CD4-positive, alpha-beta T cell (primary cell): ENCODE results near the gene GRIN2A. TPM values are rescaled to one million over a fixed set of nuclear protein-coding genes. Genes with fewer than 3 reads are reported as not detected.

ENCODE experiments used
- ATAC-seq: fragments of 200-7000 bp; cut with Tn5 transposase; one replicate; pipeline ENCODE4 v1.10.0; 2022; ENCODE audit warnings: mild to moderate bottlenecking; ENCODE audit not compliant: poor library complexity
- CTCF ChIA-PET: fragments of 350-600 bp; sonication (Branson Sonifier 250); formaldehyde crosslinking; loops from one replicate; lab custom pipeline; 2021; ENCODE audit warnings: antibody characterized with exemption, inconsistent platforms; lab: Charles Lee
- POLR2A ChIA-PET: fragments of 350-600 bp; sonication (Branson Sonifier 250); formaldehyde crosslinking; loops from one replicate; lab custom pipeline; 2021; ENCODE audit warnings: antibody characterized with exemption, inconsistent platforms; lab: Charles Lee
- DNase-seq, 14 experiments: peaks; one replicate each; pipeline ENCODE4 v3.0.0-alpha.2; 2013 to 2020; ENCODE audit warnings: mixed read lengths in 2 of 14
- H3K27ac ChIP-seq, 2 donors: one replicate each; pipeline versions ENCODE4 v1.5.1 to v1.7.0; 2013; ENCODE audit warnings: low read length in 2 of 2, low read depth in 1 of 2, mild to moderate bottlenecking in 1 of 2
- H3K27me3 ChIP-seq, 2 experiments: 1 replicate in 1 of 2; 2 replicates in 1 of 2; pipeline versions ENCODE4 v1.6.1 to v1.7.0; 2013; ENCODE audit warnings: low read length in 2 of 2, control low read depth in 1 of 2, mild to moderate bottlenecking in 1 of 2, moderate library complexity in 1 of 2; ENCODE audit not compliant: insufficient read depth in 2 of 2, control insufficient read depth in 1 of 2
- H3K36me3 ChIP-seq: one replicate; pipeline ENCODE4 v1.6.1; 2013; ENCODE audit warnings: low read length, control low read depth; ENCODE audit not compliant: insufficient read depth
- H3K4me1 ChIP-seq: one replicate; pipeline ENCODE4 v1.6.1; 2013; ENCODE audit warnings: low read length, control low read depth; ENCODE audit not compliant: insufficient read depth
- H3K4me3 ChIP-seq: one replicate; pipeline ENCODE4 v1.5.1; 2013; ENCODE audit warnings: mild to moderate bottlenecking, low read length, moderate library complexity
- H3K9me3 ChIP-seq, 2 experiments: 1 replicate in 1 of 2; 2 replicates in 1 of 2; pipeline versions ENCODE4 v1.6.1 to v1.7.0; 2013; ENCODE audit warnings: low read length in 2 of 2, mild to moderate bottlenecking in 2 of 2, control low read depth in 1 of 2, moderate library complexity in 1 of 2; ENCODE audit not compliant: control insufficient read depth in 1 of 2, insufficient read depth in 1 of 2
- H3K27ac Mint-ChIP-seq: one replicate; pipeline ENCODE4 v1.8.0; 2020; ENCODE audit warnings: mixed read lengths
- H3K27me3 Mint-ChIP-seq: one replicate; pipeline ENCODE4 v1.8.0; 2021; ENCODE audit warnings: mixed read lengths
- H3K36me3 Mint-ChIP-seq: one replicate; pipeline ENCODE4 v1.8.0; 2021; ENCODE audit warnings: low read depth, mixed read lengths
- H3K4me1 Mint-ChIP-seq: one replicate; pipeline ENCODE4 v1.8.0; 2021; ENCODE audit warnings: low read depth, mixed read lengths
- H3K4me3 Mint-ChIP-seq: one replicate; pipeline ENCODE4 v1.8.0; 2020; ENCODE audit warnings: mild to moderate bottlenecking, mixed read lengths
- H3K9me3 Mint-ChIP-seq: one replicate; pipeline ENCODE4 v1.8.0; 2020; ENCODE audit warnings: mixed read lengths
- CTCF ChIP-seq: fragments of 200-600 bp; IDR thresholded peaks from one replicate; pipeline ENCODE4 v1.8.0; 2022; ENCODE audit warnings: antibody characterized with exemption, mild to moderate bottlenecking
- intact Hi-C, 2 experiments: fragments of 100-400 bp; cut with DNase I in 1 of 2; cut with micrococcal nuclease in 1 of 2; formaldehyde crosslinking; loops; one replicate each; pipeline versions ENCODE4 v1.15.1 to v1.9.0; 2023 to 2025; cut with DNase I, micrococcal nuclease
- total RNA-seq, 174 experiments: library from RNA in 2 of 174; stranded (reverse) in 2 of 174; gene quantifications; one replicate each; pipeline ENCODE4 v1.2.3 and lab custom pipeline; 2021 to 2026

The GRIN2A gene
- total RNA-seq, 2 experiments from 2014 or later, result not detected

- H3K36me3 ChIP-seq, result no peaks in the 10 kb centered on the region
- Mint-ChIP-seq H3K27me3 (peaks cover 6% of the 10 kb centered on the region), H3K36me3 (no peaks in the 10 kb centered on the region), H3K4me3 (no peak overlapping the region), H3K9me3 (peaks cover 16% of the 10 kb centered on the region), H3K4me1 (no peaks in the 10 kb centered on the region), H3K27ac (no peak overlapping the region)
- H3K4me3 ChIP-seq, result no peak overlapping the region
- TF ChIP-seq CTCF, result no peak
- H3K9me3 ChIP-seq, result peaks cover 0 to 8% of the 10 kb centered on the region in 2 experiments
- ChIA-PET POLR2A (no interaction called here), CTCF (no interaction called here)
- no peak for ATAC-seq
- H3K27ac ChIP-seq, result no peak overlapping the region
- no peaks in the 10 kb centered on the region for H3K27me3 ChIP-seq
- intact Hi-C loops, result no loop called here
- no peaks in the 10 kb centered on the region for H3K4me1 ChIP-seq
- no peak for DNase-seq
Measured at GRCh38 chr16:9798474-9798873, 383.8 kb downstream of the GRIN2A start.

- H3K4me3 Mint-ChIP-seq, result no peak overlapping the region
- ChIA-PET CTCF (no interaction called here), POLR2A (no interaction called here)
- no peaks in the 10 kb centered on the region for H3K27me3 ChIP-seq
- no peak overlapping the region for H3K27ac ChIP-seq
- peaks cover 17% of the 10 kb centered on the region for H3K9me3 Mint-ChIP-seq
- H3K9me3 ChIP-seq, result no peaks in the 10 kb centered on the region
- intact Hi-C loops, result no loop called here
- H3K27me3 Mint-ChIP-seq, result peaks cover 6% of the 10 kb centered on the region
- H3K4me3 ChIP-seq, result no peak overlapping the region
- DNase-seq, result no peak
- H3K4me1 ChIP-seq, result no peaks in the 10 kb centered on the region
- H3K27ac Mint-ChIP-seq, result no peak overlapping the region
- no peaks in the 10 kb centered on the region for H3K4me1 Mint-ChIP-seq
- H3K36me3 Mint-ChIP-seq, result no peaks in the 10 kb centered on the region
- H3K36me3 ChIP-seq, result no peaks in the 10 kb centered on the region
- no peak for TF ChIP-seq CTCF
- no peak for ATAC-seq
Measured at GRCh38 chr16:9797306-9797705, 384.9 kb downstream of the GRIN2A start.

GRCh38 chr16:9793623-9794022 lies 388.6 kb downstream of the GRIN2A start:
- Histone ChIP-seq H3K4me3 (no peak overlapping the region), H3K36me3 (no peaks in the 10 kb centered on the region), H3K27me3 (no peaks in the 10 kb centered on the region), H3K4me1 (no peaks in the 10 kb centered on the region), H3K27ac (no peak overlapping the region), H3K9me3 (peaks cover 0 to 5% of the 10 kb centered on the region in 2 experiments)
- Mint-ChIP-seq H3K27ac (no peak overlapping the region), H3K36me3 (no peaks in the 10 kb centered on the region), H3K27me3 (no peaks in the 10 kb centered on the region), H3K4me1 (no peaks in the 10 kb centered on the region), H3K4me3 (no peak overlapping the region), H3K9me3 (peaks cover 6% of the 10 kb centered on the region)
- intact Hi-C loops, result no loop called here
- CTCF ChIA-PET, result no interaction called here
- POLR2A ChIA-PET, result no interaction called here
- no peak for TF ChIP-seq CTCF
- ATAC-seq (no peak), DNase-seq (no peak)
